Neutrophil (primary cell): ENCODE measurements around the gene NELFCD.

Experiments used
- H3K27ac ChIP-seq: fragments of 200-600 bp; sonication (generic); 2 replicates; pipeline ENCODE4 v1.5.1; 2016; ENCODE audit warnings: mild to moderate bottlenecking, moderate library complexity
- H3K27me3 ChIP-seq: fragments of 200-600 bp; sonication (generic); 2 replicates; pipeline ENCODE4 v1.6.0; 2016; ENCODE audit warnings: mild to moderate bottlenecking
- H3K36me3 ChIP-seq: fragments of 200-600 bp; sonication (generic); 2 replicates; pipeline ENCODE4 v1.5.1; 2017
- H3K4me1 ChIP-seq, 2 experiments: fragments of 200-600 bp in 1 of 2; sonication (generic) in 1 of 2; 1 replicate in 1 of 2; 2 replicates in 1 of 2; pipeline versions ENCODE4 v1.5.1 to v1.6.1; 2013 to 2016; ENCODE audit warnings: low read depth in 1 of 2, low read length in 1 of 2, mild to moderate bottlenecking in 1 of 2, moderate library complexity in 1 of 2; ENCODE audit not compliant: control insufficient read depth in 1 of 2, insufficient read depth in 1 of 2
- H3K4me3 ChIP-seq, 2 experiments: fragments of 200-600 bp in 1 of 2; sonication (generic) in 1 of 2; 1 replicate in 1 of 2; 2 replicates in 1 of 2; pipeline ENCODE4 v1.5.1; 2013 to 2016; ENCODE audit warnings: low read depth in 1 of 2, low read length in 1 of 2, mild to moderate bottlenecking in 1 of 2, moderate library complexity in 1 of 2
- H3K9me3 ChIP-seq: fragments of 200-600 bp; sonication (generic); 2 replicates; pipeline ENCODE4 v1.5.1; 2016
- CTCF ChIP-seq: fragments of 200-600 bp; sonication (generic); IDR thresholded peaks from 2 replicates; pipeline ENCODE4 v1.5.1; 2016; ENCODE audit warnings: antibody characterized with exemption

Gene NELFCD

GRCh38 chr20:59023616-59024015, 42.6 kb downstream of the NELFCD start:
- no peak for TF ChIP-seq CTCF
- Histone ChIP-seq H3K9me3 (no peaks in the 10 kb centered on the region), H3K27ac (no peak overlapping the region), H3K27me3 (no peaks in the 10 kb centered on the region), H3K4me1 (peaks cover 0 to 4% of the 10 kb centered on the region in 2 experiments), H3K4me3 (no peak overlapping the region), H3K36me3 (peaks cover 69% of the 10 kb centered on the region)

GRCh38 chr20:59024111-59024530, 43.1 kb downstream of the NELFCD start:
- Histone ChIP-seq H3K27me3 (no peaks in the 10 kb centered on the region), H3K27ac (no peak overlapping the region), H3K4me3 (no peak overlapping the region), H3K36me3 (peaks cover 74% of the 10 kb centered on the region), H3K9me3 (no peaks in the 10 kb centered on the region), H3K4me1 (peaks cover 4 to 9% of the 10 kb centered on the region in 2 experiments)
- TF ChIP-seq CTCF: no peak

- Histone ChIP-seq H3K36me3 (peaks cover 84% of the 10 kb centered on the region), H3K4me3 (no peak overlapping the region), H3K27ac (no peak overlapping the region), H3K4me1 (peaks cover 14 to 18% of the 10 kb centered on the region in 2 experiments), H3K9me3 (no peaks in the 10 kb centered on the region), H3K27me3 (no peaks in the 10 kb centered on the region)
- no peak for TF ChIP-seq CTCF
Measured at GRCh38 chr20:59025086-59025485, 44.0 kb downstream of the NELFCD start.

- TF ChIP-seq CTCF: no peak
- Histone ChIP-seq H3K27me3 (no peaks in the 10 kb centered on the region), H3K36me3 (peaks cover 87% of the 10 kb centered on the region), H3K4me1 (peaks cover 18 to 23% of the 10 kb centered on the region in 2 experiments), H3K4me3 (no peak overlapping the region), H3K9me3 (no peaks in the 10 kb centered on the region), H3K27ac (no peak overlapping the region)
Measured at GRCh38 chr20:59025511-59025910, 44.5 kb downstream of the NELFCD start.

- Histone ChIP-seq H3K27me3 (no peaks in the 10 kb centered on the region), H3K9me3 (no peaks in the 10 kb centered on the region), H3K27ac (no peak overlapping the region), H3K4me3 (no peak overlapping the region), H3K4me1 (peaks cover 32 to 38% of the 10 kb centered on the region in 2 experiments), H3K36me3 (peaks cover 80% of the 10 kb centered on the region)
- TF ChIP-seq CTCF: no peak
Measured at GRCh38 chr20:59026904-59027740, 46.1 kb downstream of the NELFCD start.
